Mesothelial cell of epicardium (in vitro differentiated cells): ENCODE measurements around the gene TIPARP. TPM values are rescaled to one million over a fixed set of nuclear protein-coding genes. Genes with fewer than 3 reads are reported as not detected.

Source experiments
- DNase-seq, 2 experiments: peaks; one replicate each; pipeline ENCODE4 v3.0.0; 2021; ENCODE audit warnings: low spot score in 2 of 2; ENCODE audit not compliant: unreplicated experiment in 2 of 2
- H3K27ac Mint-ChIP-seq: 2 replicates; pipeline ENCODE4 v1.8.0; 2021; ENCODE audit warnings: mixed read lengths
- H3K27me3 Mint-ChIP-seq: 2 replicates; pipeline ENCODE4 v1.8.0; 2021; ENCODE audit warnings: low read depth, mixed read lengths
- H3K36me3 Mint-ChIP-seq: 2 replicates; pipeline ENCODE4 v1.8.0; 2021; ENCODE audit warnings: mixed read lengths
- H3K4me1 Mint-ChIP-seq: 2 replicates; pipeline ENCODE4 v1.8.0; 2021; ENCODE audit warnings: mixed read lengths
- H3K4me3 Mint-ChIP-seq: 2 replicates; pipeline ENCODE4 v1.8.0; 2021; ENCODE audit warnings: mild to moderate bottlenecking, moderate library complexity, mixed read lengths
- H3K9me3 Mint-ChIP-seq: 2 replicates; pipeline ENCODE4 v1.8.0; 2021; ENCODE audit warnings: mixed read lengths
- total RNA-seq: library from RNA; stranded (reverse); gene quantifications from 3 replicates; pipeline ENCODE4 v1.2.1, GENCODE V29; 2021
- TF ChIP-seq, protein P1 (sequence below): fragments of 200-600 bp; sonication (generic); IDR thresholded peaks from one replicate; pipeline ENCODE4 v1.5.0; 2021; ENCODE audit warnings: antibody characterized with exemption; ENCODE audit not compliant: unreplicated experiment

Gene TIPARP
- total RNA-seq, 1 donor from 2014 or later = 27.2 TPM

DNA sequence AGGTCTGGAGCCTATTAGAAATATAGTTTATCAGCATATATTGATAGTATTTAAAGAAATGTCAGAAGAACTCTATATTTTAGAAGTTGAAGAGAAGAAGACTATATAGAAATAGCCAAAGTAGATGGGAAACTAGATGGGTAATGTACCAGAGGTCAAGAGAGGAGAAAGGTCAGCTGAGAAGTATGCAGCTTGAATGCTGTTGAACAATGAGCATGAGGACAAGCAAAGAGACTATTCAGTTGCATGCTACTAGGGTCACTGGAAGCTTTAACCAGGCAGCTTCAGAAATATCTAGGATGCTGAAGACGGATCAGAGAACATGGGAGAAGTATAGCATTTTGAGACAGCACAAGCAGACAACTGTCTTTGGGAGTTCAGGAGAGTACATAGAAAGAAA, 19.6 kb upstream of the TIPARP start:
- Mint-ChIP-seq H3K27ac (no peak overlapping the region), H3K27me3 (no peaks in the 10 kb centered on the region), H3K4me1 (no peaks in the 10 kb centered on the region), H3K36me3 (no peaks in the 10 kb centered on the region), H3K9me3 (no peaks in the 10 kb centered on the region), H3K4me3 (no peak overlapping the region)
- no peak for DNase-seq
- TF ChIP-seq, protein P1, sequence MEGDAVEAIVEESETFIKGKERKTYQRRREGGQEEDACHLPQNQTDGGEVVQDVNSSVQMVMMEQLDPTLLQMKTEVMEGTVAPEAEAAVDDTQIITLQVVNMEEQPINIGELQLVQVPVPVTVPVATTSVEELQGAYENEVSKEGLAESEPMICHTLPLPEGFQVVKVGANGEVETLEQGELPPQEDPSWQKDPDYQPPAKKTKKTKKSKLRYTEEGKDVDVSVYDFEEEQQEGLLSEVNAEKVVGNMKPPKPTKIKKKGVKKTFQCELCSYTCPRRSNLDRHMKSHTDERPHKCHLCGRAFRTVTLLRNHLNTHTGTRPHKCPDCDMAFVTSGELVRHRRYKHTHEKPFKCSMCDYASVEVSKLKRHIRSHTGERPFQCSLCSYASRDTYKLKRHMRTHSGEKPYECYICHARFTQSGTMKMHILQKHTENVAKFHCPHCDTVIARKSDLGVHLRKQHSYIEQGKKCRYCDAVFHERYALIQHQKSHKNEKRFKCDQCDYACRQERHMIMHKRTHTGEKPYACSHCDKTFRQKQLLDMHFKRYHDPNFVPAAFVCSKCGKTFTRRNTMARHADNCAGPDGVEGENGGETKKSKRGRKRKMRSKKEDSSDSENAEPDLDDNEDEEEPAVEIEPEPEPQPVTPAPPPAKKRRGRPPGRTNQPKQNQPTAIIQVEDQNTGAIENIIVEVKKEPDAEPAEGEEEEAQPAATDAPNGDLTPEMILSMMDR = no peak

DNA sequence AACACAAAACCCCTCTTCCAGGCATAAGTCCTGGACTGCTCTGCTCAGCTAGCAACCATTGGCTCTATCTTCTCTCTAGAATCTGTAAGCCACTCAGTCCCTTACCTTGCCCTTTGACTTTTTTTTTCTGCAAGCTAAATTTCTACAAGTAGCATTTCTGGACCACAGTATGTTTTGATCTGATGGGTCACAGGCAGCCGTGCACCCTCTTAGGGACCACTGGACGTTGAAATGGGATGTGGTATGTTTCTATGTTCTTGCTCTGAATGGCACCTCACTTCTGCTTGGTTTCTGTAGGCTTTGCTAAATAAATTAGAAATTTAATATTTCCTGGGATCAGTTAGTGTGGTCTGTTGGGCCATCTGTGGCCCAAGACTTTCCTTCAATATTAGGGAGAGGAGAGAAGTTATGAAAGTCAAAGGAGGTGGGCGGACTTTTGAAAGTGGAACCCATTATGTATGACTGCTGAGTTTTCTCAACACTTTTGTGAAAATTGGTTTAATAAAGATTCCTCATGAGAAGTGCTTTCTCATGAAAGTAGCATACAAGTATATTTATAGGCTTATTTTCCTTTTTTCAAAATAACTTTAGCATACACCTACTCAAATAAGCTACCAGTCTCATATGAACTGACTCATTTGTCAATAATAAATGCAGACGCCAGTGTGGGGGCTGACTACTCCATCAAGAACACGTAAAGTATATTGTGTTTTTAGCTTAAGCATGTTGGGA, 18.4 kb upstream of the TIPARP start:
- Mint-ChIP-seq H3K27ac (no peak overlapping the region), H3K27me3 (no peaks in the 10 kb centered on the region), H3K36me3 (no peaks in the 10 kb centered on the region), H3K4me3 (no peak overlapping the region), H3K9me3 (no peaks in the 10 kb centered on the region), H3K4me1 (no peaks in the 10 kb centered on the region)
- DNase-seq = no peak
- TF ChIP-seq, protein P1 = no peak

DNA sequence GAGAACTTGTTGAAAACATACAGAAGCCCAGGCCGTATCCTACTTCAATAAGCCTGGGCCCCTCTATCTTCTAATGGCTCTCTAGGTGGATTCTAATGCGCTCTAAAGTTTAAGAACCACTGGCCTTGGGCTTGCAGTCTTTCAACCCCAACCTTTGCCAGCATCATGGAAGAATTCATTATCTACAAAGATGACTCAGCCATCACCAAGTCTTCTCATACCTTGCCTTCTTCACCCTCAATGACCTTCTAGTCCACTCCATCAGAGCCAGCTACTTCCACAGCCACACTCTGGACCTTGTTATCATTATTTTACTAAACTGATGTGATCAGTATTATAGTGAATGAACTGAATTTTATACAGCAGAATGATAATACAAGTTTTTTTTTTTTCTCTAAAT, 16.9 kb upstream of the TIPARP start:
- H3K27ac Mint-ChIP-seq = no peak overlapping the region
- no peaks in the 10 kb centered on the region for H3K9me3 Mint-ChIP-seq
- no peak overlapping the region for H3K4me3 Mint-ChIP-seq
- DNase-seq = no peak
- no peaks in the 10 kb centered on the region for H3K4me1 Mint-ChIP-seq
- no peaks in the 10 kb centered on the region for H3K27me3 Mint-ChIP-seq
- TF ChIP-seq, protein P1 = no peak
- H3K36me3 Mint-ChIP-seq = no peaks in the 10 kb centered on the region

DNA sequence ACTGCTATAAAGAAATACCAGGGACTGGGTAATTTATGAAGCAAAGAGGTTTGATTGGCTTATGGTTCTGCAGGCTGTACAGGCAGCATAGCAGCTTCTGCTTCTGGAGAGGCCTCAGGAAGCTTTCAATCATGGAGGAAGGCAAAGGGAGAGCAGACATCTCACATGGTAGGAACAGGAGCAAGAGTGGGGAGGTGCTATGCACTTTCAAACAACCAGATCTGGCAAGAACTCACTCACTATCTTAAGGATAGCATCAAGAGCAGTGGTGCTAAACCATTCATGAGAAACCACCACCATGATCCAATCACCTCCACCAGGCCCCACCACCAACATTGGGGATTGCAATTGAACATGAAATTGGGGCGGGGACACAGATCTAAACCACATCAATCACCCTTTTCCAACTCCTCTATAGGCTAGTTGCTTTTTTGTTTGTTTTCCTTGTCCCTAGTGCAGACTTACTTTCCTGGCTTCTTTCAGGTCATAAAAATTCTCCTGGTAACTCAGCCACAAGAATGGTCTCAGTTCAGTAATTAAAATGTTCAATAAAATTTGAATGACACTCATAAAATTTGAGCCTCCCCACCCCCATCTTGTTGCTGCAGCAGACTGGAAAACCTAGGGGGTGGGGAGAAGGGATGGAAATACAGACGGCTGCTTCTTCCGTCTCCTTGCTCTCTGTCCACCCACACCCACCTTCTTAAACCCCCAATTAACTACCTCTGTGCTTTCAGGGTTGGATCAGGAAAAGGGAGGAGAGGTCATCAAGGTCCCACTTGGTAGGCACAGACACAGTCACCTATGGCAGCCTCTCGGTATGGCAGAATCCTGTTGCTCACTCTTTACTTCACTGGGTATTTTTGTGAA, 16.3 kb upstream of the TIPARP start:
- Mint-ChIP-seq H3K4me1 (no peaks in the 10 kb centered on the region), H3K27me3 (no peaks in the 10 kb centered on the region), H3K4me3 (no peak overlapping the region), H3K9me3 (no peaks in the 10 kb centered on the region), H3K36me3 (no peaks in the 10 kb centered on the region), H3K27ac (no peak overlapping the region)
- no peak for DNase-seq
- TF ChIP-seq, protein P1 = no peak

DNA sequence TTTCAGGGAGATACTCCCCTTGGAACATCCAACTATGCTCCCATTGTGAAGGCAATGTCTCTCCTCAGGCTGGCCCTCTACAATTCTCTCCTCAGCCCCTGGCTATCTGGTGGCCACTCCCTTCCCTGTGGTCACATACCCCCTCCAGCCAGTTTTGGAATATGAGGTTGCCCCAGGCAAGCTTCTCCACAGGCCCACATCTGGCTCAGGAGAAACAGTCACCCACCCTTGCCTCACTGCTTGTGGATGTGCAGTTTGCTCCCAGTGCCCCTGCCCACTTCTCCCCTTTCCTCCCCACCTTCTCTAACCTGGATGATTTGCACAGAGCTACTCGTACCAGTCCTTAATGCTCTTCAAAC, 15.7 kb upstream of the TIPARP start:
- Mint-ChIP-seq H3K27me3 (no peaks in the 10 kb centered on the region), H3K27ac (no peak overlapping the region), H3K4me3 (no peak overlapping the region), H3K36me3 (no peaks in the 10 kb centered on the region), H3K9me3 (no peaks in the 10 kb centered on the region), H3K4me1 (no peaks in the 10 kb centered on the region)
- TF ChIP-seq, protein P1 = no peak
- no peak for DNase-seq
